Measurements from ENCODE around the gene PLA2G3.
"Not testable (repeated sequence)": the region's sequence is repeated elsewhere in the genome, so short reads cannot be mapped to it uniquely, and the experiment has no call there.

Gene PLA2G3

GRCh38 chr22:31123292-31123602 is 17.1 kb downstream of the PLA2G3 start:
- no peak for DNase-seq (ENCODE audit: low read depth)

DNA sequence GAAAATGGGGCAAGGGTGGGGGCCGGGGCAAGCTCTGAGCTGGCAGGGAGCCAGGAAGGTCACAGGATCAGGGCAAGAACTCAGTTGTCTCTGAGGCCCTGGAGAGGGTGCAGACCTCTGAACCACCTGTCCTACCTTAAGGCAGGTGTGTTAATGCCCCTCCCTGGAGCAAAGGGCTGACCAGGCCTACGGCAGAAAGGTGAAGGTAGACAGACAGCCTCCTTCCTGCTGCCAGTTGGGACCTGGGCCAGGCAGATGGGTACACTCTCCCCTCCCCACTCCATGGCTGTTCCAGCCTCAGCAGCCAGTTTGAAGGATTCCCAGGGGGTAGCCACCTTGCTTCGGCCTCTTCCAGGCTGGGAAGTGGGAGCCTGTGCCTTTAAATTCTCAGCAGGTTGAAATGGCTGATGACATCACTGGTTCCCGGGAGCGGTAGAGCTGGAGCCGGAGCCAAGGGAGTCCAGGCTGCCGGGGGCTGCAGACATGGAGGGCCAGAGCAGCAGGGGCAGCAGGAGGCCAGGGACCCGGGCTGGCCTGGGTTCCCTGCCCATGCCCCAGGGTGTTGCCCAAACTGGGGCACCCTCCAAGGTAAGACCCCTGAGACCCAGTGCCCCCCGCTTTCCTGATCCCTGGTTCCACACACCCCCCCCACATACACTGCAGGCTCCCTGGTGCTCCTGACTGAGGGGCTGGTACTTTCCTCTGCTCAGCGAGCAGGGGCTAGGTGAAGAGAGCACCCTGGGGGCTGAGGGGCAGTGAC is 17.6 kb downstream of the PLA2G3 start, which contains the start of gene INPP5J:
Gene INPP5J (plus strand): TSS at position 435 of the 760 bp plus-strand sequence. CDS start 49 bp downstream, at position 484.
- DNase-seq (ENCODE audit: low read depth) = no peak

- DNase-seq (ENCODE audit: low read depth) = no peak
Observed at GRCh38 chr22:31122196-31122531, 18.1 kb downstream of the PLA2G3 start.

DNA sequence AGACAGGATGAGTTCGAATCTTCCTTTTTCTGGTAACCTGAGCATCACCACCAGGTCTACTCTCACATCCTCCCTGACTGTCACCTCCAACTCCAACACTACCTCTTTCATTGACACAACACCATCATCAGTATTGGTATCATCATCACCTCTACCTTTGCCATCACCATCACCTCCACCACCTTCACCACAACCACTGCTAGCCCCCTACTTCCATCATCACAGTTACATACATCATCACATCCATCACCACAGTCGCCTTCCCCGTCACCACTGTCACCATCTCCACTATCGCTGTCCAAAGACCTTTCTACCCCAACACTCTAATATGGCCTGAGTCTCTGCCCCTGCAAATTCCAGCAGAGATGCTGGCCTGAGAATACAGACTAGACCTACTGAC is 18.9 kb downstream of the PLA2G3 start:
- DNase-seq (ENCODE audit: low read depth) = no peak

DNA sequence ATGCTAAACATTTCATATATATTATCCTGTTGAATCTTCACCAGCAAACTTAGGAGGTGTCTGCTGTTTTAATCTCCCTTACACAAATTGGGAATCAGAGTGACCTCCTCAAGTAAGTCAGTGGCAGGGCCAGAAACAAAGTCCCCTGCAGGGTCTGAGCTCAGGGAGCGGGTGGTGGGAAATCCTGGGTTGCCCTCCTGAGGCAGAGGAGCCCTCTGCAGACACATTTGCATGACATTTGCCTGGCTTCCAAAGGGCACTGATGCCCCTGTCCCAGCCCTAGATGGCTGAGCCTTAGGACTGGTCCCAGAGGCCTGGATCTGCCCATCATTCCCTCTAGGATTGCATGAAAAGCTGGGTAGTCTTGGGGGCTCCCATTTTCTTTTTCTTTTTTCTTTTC is 19.7 kb downstream of the PLA2G3 start:
- no peak for DNase-seq (ENCODE audit: low read depth)

- DNase-seq (ENCODE audit: low read depth) = no peak
Observed at GRCh38 chr22:31120230-31120629, 20.1 kb downstream of the PLA2G3 start.

DNA sequence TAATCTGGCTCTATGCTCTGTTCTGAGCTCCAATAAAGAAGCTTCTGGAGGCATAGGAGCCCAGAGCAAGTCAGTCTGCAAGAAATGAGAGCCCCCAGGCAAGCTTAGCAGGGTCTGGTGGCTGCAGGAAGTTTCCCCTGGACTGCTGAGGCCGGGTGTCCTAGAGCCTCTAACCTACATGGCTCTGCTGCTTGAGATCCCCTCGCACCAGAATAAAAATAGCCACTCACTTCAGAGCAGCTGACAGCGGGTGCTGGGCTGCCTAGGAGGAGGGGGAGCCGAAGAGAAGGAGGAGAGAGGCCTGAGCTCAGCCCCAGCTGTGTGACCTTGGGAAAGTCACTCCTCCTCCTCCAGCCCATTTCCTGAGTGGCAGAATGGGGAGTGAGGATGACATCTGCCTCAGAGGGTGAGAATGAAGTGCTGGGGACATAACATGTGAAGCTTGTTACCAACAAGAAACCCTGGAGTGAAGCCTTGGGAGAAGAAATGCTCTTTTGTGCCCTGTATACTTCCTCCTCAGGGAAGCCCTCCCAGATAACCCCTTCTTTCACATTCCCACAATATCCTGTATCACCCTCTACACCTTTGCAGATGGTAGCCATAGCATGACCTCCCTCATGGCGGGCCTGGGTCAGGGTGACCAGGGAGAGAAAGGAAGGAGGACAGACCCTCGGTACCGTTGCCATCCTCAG is 21.1 kb downstream of the PLA2G3 start:
- no peak for DNase-seq (ENCODE audit: low read depth)

GRCh38 chr22:31118046-31118820 is 22.1 kb downstream of the PLA2G3 start:
- DNase-seq (ENCODE audit: low read depth) = no peak

DNA sequence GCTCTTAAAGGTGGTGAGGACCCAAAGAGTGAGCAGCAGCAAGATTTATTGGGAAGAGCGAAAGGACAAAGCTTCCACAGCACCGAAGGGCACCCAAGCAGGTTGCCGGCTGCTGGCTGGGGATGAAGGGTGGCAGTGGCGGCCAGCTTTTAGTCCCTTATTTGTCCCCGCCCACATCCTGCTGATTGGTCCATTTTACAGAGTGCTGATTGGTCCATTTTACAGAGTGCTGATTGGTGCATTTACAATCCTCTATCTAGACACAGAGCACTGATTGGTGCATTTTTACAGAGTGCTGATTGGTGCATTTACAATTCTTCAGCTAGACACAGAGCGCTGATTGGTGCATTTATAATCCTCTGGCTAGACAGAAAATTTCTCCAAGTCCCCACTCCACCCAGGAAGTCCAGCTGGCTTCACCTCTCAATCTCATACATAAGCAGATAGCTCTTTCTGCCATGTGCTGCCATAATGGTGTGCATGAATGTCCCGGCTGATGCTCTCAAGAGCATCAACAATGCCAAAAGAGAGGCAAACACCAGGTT is 27.7 kb downstream of the PLA2G3 start:
- not testable (repeated sequence) for DNase-seq (ENCODE audit: low read depth)

GRCh38 chr22:31107894-31108218 is 32.5 kb downstream of the PLA2G3 start:
- DNase-seq (ENCODE audit: low read depth) = no peak

GRCh38 chr22:31107178-31107893 is 33.0 kb downstream of the PLA2G3 start, which contains the start of gene SELENOM:
TSS of gene SELENOM (minus strand) at chr22:31107568. CDS start at chr22:31107505, 63 bp downstream.
- DNase-seq (ENCODE audit: low read depth) = peak; percentile 93

- DNase-seq (ENCODE audit: low read depth) = no peak
Observed at GRCh38 chr22:31106731-31107177, 33.6 kb downstream of the PLA2G3 start.

GRCh38 chr22:31106001-31106571 is 34.2 kb downstream of the PLA2G3 start:
- DNase-seq (ENCODE audit: low read depth) = no peak

GRCh38 chr22:31105282-31105929 is 34.9 kb downstream of the PLA2G3 start:
- no peak for DNase-seq (ENCODE audit: low read depth)

- DNase-seq (ENCODE audit: low read depth) = no peak
Observed at GRCh38 chr22:31104869-31105268, 35.4 kb downstream of the PLA2G3 start.

- no peak for DNase-seq (ENCODE audit: low read depth)
Observed at GRCh38 chr22:31103899-31104694, 36.2 kb downstream of the PLA2G3 start.

- no peak for DNase-seq (ENCODE audit: low read depth)
Observed at GRCh38 chr22:31103111-31103510, 37.2 kb downstream of the PLA2G3 start.

- no peak for DNase-seq (ENCODE audit: low read depth)
Observed at GRCh38 chr22:31102441-31103081, 37.7 kb downstream of the PLA2G3 start.

DNA sequence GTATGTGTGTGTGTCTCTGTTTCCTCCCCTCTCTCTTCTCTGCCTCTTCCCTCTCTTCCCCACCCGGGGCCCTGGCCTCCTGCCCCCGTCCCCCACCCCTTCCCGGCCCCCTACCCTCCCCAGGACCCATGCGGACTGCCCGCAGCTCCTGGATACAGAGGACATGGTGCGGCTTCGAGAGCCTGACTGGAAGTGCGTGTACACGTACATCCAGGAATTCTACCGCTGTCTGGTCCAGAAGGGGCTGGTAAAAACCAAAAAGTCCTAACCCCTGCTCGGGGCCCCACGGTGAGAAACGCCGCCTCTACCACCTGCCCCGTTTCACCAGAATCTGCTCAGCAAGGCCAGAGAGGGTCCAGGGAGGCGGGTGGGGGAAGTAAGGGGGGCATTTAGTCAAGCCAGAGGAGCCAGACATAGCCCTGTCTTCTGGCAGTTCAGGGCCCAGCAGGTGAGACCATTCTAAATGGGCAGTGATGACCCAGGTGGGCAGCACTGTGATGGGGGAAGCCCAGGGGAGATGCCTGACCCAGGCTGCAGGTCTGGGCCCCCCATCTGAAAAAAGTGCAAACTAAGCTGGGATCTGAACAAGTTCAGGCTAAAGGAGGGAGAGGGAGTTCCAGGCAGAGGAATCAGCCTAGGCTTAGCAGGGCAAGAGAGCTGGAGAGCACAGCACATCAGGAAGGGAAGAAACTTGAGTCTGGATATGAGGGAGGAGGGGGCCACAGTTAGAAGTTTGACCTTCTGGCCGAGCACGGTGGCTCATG is 39.4 kb downstream of the PLA2G3 start:
- no peak for DNase-seq (ENCODE audit: low read depth)

Measured in HS-5 (cell line).